ENCODE measurements around the gene PITPNC1. TPM values are rescaled to one million over a fixed set of nuclear protein-coding genes. Genes with fewer than 3 reads are reported as not detected.

Gene PITPNC1
- polyA plus RNA-seq, 1 donor from 2014 or later: 18.8 TPM

- no peaks in the 10 kb centered on the region for H3K9me3 ChIP-seq (ENCODE audit: low read length)
- no peaks in the 10 kb centered on the region for H3F3A ChIP-seq (ENCODE audit: insufficient read depth, low read length, poor library complexity, severe bottlenecking)
- H3K4me2 ChIP-seq (ENCODE audit: low read length): no peak overlapping the region
- no peaks in the 10 kb centered on the region for H3K36me3 ChIP-seq (ENCODE audit: insufficient read depth, low read length)
- H3K27me3 ChIP-seq (ENCODE audit: insufficient read depth, low read depth, low read length): no peaks in the 10 kb centered on the region
- no peak overlapping the region for H3K9ac ChIP-seq (ENCODE audit: low read length)
- TF ChIP-seq, protein P1, sequence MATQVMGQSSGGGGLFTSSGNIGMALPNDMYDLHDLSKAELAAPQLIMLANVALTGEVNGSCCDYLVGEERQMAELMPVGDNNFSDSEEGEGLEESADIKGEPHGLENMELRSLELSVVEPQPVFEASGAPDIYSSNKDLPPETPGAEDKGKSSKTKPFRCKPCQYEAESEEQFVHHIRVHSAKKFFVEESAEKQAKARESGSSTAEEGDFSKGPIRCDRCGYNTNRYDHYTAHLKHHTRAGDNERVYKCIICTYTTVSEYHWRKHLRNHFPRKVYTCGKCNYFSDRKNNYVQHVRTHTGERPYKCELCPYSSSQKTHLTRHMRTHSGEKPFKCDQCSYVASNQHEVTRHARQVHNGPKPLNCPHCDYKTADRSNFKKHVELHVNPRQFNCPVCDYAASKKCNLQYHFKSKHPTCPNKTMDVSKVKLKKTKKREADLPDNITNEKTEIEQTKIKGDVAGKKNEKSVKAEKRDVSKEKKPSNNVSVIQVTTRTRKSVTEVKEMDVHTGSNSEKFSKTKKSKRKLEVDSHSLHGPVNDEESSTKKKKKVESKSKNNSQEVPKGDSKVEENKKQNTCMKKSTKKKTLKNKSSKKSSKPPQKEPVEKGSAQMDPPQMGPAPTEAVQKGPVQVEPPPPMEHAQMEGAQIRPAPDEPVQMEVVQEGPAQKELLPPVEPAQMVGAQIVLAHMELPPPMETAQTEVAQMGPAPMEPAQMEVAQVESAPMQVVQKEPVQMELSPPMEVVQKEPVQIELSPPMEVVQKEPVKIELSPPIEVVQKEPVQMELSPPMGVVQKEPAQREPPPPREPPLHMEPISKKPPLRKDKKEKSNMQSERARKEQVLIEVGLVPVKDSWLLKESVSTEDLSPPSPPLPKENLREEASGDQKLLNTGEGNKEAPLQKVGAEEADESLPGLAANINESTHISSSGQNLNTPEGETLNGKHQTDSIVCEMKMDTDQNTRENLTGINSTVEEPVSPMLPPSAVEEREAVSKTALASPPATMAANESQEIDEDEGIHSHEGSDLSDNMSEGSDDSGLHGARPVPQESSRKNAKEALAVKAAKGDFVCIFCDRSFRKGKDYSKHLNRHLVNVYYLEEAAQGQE (IDR thresholded peaks at IDR 0.05; ENCODE audit: borderline replicate concordance): no peak
- no peak for TF ChIP-seq POLR2AphosphoS5 (IDR thresholded peaks at IDR 0.05)
- no peak for TF ChIP-seq MXI1 (conservative IDR thresholded peaks at IDR 0.05; ENCODE audit: poor library complexity, severe bottlenecking)
- TF ChIP-seq TAF1 (IDR thresholded peaks at IDR 0.05; ENCODE audit: low read depth): no peak
- TF ChIP-seq SMC3 (conservative IDR thresholded peaks at IDR 0.05; ENCODE audit: poor library complexity): no peak
- TF ChIP-seq, protein P2, sequence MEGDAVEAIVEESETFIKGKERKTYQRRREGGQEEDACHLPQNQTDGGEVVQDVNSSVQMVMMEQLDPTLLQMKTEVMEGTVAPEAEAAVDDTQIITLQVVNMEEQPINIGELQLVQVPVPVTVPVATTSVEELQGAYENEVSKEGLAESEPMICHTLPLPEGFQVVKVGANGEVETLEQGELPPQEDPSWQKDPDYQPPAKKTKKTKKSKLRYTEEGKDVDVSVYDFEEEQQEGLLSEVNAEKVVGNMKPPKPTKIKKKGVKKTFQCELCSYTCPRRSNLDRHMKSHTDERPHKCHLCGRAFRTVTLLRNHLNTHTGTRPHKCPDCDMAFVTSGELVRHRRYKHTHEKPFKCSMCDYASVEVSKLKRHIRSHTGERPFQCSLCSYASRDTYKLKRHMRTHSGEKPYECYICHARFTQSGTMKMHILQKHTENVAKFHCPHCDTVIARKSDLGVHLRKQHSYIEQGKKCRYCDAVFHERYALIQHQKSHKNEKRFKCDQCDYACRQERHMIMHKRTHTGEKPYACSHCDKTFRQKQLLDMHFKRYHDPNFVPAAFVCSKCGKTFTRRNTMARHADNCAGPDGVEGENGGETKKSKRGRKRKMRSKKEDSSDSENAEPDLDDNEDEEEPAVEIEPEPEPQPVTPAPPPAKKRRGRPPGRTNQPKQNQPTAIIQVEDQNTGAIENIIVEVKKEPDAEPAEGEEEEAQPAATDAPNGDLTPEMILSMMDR (IDR thresholded peaks at IDR 0.05; ENCODE audit: poor library complexity, severe bottlenecking): no peak
- no peak for TF ChIP-seq EZH2 (IDR thresholded peaks at IDR 0.05; ENCODE audit: borderline replicate concordance, insufficient read depth, low read length, poor library complexity, severe bottlenecking)
- TF ChIP-seq RAD21 (conservative IDR thresholded peaks at IDR 0.05): no peak
- TF ChIP-seq EP300 (conservative IDR thresholded peaks at IDR 0.05; ENCODE audit: poor library complexity, severe bottlenecking): no peak
- no peak overlapping the region for H2AFZ ChIP-seq (ENCODE audit: low read depth, low read length)
- no peaks in the 10 kb centered on the region for H3K79me2 ChIP-seq (replicated peaks; ENCODE audit: insufficient read depth, low read length)
- H4K20me1 ChIP-seq (ENCODE audit: insufficient read depth): no peaks in the 10 kb centered on the region
- no peaks in the 10 kb centered on the region for H3K9me2 ChIP-seq (ENCODE audit: insufficient read depth, low read length)
- H3K4me3 ChIP-seq (ENCODE audit: low read length): no peak overlapping the region
- H3K27ac ChIP-seq (ENCODE audit: low read length): no peak overlapping the region
These were observed 238.0 kb downstream of the PITPNC1 start for GRCh38 chr17:67615011-67615561.

DNA sequence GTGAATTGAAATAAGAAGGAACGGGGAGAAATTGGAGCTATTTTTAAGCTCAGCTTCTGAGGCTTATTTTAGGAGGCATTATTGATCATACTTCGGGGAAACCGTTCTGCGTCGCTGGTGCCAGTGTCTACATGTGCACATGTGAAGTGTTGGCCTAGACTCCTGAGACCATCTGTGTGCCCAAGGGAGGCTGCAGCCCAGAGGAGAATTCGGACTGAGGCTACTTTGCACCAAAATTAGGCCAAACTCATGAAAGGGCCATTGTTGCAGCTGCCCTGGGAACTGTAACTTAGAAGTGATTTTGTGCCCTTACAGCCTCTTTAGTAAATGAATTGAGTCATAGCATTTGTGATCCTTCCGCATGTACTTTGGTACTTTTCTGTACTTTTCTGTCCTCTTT, 238.7 kb downstream of the PITPNC1 start:
- no peak overlapping the region for H3K4me3 ChIP-seq (ENCODE audit: low read length)
- H3K9ac ChIP-seq (ENCODE audit: low read length): no peak overlapping the region
- H2AFZ ChIP-seq (ENCODE audit: low read depth, low read length): no peak overlapping the region
- no peaks in the 10 kb centered on the region for H3K79me2 ChIP-seq (replicated peaks; ENCODE audit: insufficient read depth, low read length)
- no peaks in the 10 kb centered on the region for H3K27me3 ChIP-seq (ENCODE audit: insufficient read depth, low read depth, low read length)
- no peaks in the 10 kb centered on the region for H4K20me1 ChIP-seq (ENCODE audit: insufficient read depth)
- H3K9me3 ChIP-seq (ENCODE audit: low read length): no peaks in the 10 kb centered on the region
- H3F3A ChIP-seq (ENCODE audit: insufficient read depth, low read length, poor library complexity, severe bottlenecking): no peaks in the 10 kb centered on the region
- TF ChIP-seq, protein P1 (IDR thresholded peaks at IDR 0.05; ENCODE audit: borderline replicate concordance): no peak
- TF ChIP-seq RAD21 (conservative IDR thresholded peaks at IDR 0.05) (no peak), TAF1 (IDR thresholded peaks at IDR 0.05; ENCODE audit: low read depth) (no peak), EZH2 (IDR thresholded peaks at IDR 0.05; ENCODE audit: borderline replicate concordance, insufficient read depth, low read length, poor library complexity, severe bottlenecking) (no peak), MXI1 (conservative IDR thresholded peaks at IDR 0.05; ENCODE audit: poor library complexity, severe bottlenecking) (no peak), EP300 (conservative IDR thresholded peaks at IDR 0.05; ENCODE audit: poor library complexity, severe bottlenecking) (no peak), POLR2AphosphoS5 (IDR thresholded peaks at IDR 0.05) (no peak), SMC3 (conservative IDR thresholded peaks at IDR 0.05; ENCODE audit: poor library complexity) (no peak)
- TF ChIP-seq, protein P2 (IDR thresholded peaks at IDR 0.05; ENCODE audit: poor library complexity, severe bottlenecking): no peak
- no peaks in the 10 kb centered on the region for H3K9me2 ChIP-seq (ENCODE audit: insufficient read depth, low read length)
- no peak overlapping the region for H3K27ac ChIP-seq (ENCODE audit: low read length)
- H3K36me3 ChIP-seq (ENCODE audit: insufficient read depth, low read length): no peaks in the 10 kb centered on the region
- H3K4me2 ChIP-seq (ENCODE audit: low read length): no peak overlapping the region

Measured in neural cell (in vitro differentiated cells).